Thyroid gland (tissue), 4 donors: ENCODE measurements around the gene MRAP.

Experiments
- POLR2A ChIP-seq, 2 donors: fragments of 450-650 bp; IDR thresholded peaks; one replicate each; pipeline ENCODE4 v1.6.1; 2017; ENCODE audit warnings: antibody characterized with exemption in 2 of 2, mild to moderate bottlenecking in 2 of 2, moderate library complexity in 1 of 2
- TF ChIP-seq, protein P1 (sequence below), 6 experiments: fragments of 200-600 bp in 3 of 6; fragments of 450-650 bp in 3 of 6; sonication (generic) in 3 of 6; IDR thresholded peaks; one replicate each; pipeline ENCODE4 v1.5.1; 2016 to 2019; ENCODE audit warnings: antibody characterized with exemption in 6 of 6, mild to moderate bottlenecking in 2 of 6, inconsistent platforms in 1 of 6, moderate library complexity in 1 of 6

DNA sequence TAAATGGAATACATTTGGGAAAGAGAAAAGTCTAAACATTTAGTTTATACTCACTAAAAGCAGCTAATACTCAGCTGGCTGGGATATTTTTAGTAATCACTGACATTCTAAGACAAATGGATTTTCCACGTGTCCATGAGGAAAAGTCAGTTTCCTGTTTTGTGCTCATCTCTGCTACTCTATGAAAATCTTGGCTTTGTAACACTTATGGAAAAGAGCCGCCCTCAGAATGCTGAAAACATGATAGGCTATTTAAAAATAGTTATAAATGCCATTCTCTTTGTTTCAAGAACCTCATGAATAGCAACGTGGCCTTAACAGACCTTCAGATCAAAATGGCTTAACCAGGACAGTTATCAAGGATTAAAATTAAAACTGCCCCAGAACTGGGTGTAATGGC, 29.9 kb downstream of the MRAP start:
- TF ChIP-seq, protein P1, sequence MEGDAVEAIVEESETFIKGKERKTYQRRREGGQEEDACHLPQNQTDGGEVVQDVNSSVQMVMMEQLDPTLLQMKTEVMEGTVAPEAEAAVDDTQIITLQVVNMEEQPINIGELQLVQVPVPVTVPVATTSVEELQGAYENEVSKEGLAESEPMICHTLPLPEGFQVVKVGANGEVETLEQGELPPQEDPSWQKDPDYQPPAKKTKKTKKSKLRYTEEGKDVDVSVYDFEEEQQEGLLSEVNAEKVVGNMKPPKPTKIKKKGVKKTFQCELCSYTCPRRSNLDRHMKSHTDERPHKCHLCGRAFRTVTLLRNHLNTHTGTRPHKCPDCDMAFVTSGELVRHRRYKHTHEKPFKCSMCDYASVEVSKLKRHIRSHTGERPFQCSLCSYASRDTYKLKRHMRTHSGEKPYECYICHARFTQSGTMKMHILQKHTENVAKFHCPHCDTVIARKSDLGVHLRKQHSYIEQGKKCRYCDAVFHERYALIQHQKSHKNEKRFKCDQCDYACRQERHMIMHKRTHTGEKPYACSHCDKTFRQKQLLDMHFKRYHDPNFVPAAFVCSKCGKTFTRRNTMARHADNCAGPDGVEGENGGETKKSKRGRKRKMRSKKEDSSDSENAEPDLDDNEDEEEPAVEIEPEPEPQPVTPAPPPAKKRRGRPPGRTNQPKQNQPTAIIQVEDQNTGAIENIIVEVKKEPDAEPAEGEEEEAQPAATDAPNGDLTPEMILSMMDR (IDR thresholded peaks at IDR 0.05) = no peak
- TF ChIP-seq POLR2A (IDR thresholded peaks at IDR 0.05) = no peak
